Endothelial cell of umbilical vein (primary cell): Measurements from ENCODE around the gene WRAP73. TPM values are rescaled to one million over a fixed set of nuclear protein-coding genes. Genes with fewer than 3 reads are reported as not detected.

ENCODE experiments used
- BruUV-seq: library from RNA; stranded (reverse); fragments of 400-500 nt; replicated peaks from 2 replicates; lab custom pipeline; 2021; lab: Mats Ljungman, UMichigan
- CTCF ChIA-PET: fragments of 300-600, 350-600 bp; sonication (Branson Sonifier 250); formaldehyde crosslinking; loops from one replicate; lab custom pipeline; 2021; ENCODE audit warnings: antibody characterized with exemption, inconsistent platforms; lab: Charles Lee
- POLR2A ChIA-PET: fragments of 300-600, 350-600 bp; sonication (Branson Sonifier 250); formaldehyde crosslinking; loops from one replicate; lab custom pipeline; 2021; ENCODE audit warnings: antibody characterized with exemption, inconsistent platforms; lab: Charles Lee
- DNase-seq: peaks from one replicate; pipeline ENCODE4 v3.0.0-alpha.2; 2011; ENCODE audit warnings: low read depth, low spot score
- FAIRE-seq: peaks from 2 replicates; lab custom pipeline; 2011; peaks lifted over from hg19 to GRCh38; lab: Jason Lieb, UNC
- H2AFZ ChIP-seq: 2 replicates; pipeline ENCODE4 v1.6.0; 2012; ENCODE audit warnings: low read depth, low read length, control low read depth, inconsistent platforms
- H3K27ac ChIP-seq: 2 replicates; pipeline ENCODE4 v1.5.1; 2011; ENCODE audit warnings: low read depth, mild to moderate bottlenecking, control low read depth, low read length, moderate library complexity; ENCODE audit not compliant: insufficient read depth
- H3K27me3 ChIP-seq, 2 experiments: 2 replicates each; pipeline versions ENCODE4 v1.6.0 to v1.6.1; 2011; ENCODE audit warnings: low read length in 2 of 2, mixed read lengths in 1 of 2; ENCODE audit not compliant: control insufficient read depth in 2 of 2, insufficient read depth in 2 of 2
- H3K36me3 ChIP-seq, 2 experiments: 2 replicates in 1 of 2; 3 replicates in 1 of 2; pipeline ENCODE4 v1.5.1; 2011; ENCODE audit warnings: low read length in 2 of 2, mild to moderate bottlenecking in 1 of 2, moderate library complexity in 1 of 2; ENCODE audit not compliant: control insufficient read depth in 2 of 2, insufficient read depth in 2 of 2; ENCODE audit errors: extremely low read depth in 1 of 2
- H3K4me1 ChIP-seq: 3 replicates; pipeline ENCODE4 v1.5.1; 2011; ENCODE audit warnings: mild to moderate bottlenecking, low read length; ENCODE audit not compliant: control insufficient read depth, insufficient read depth; ENCODE audit errors: extremely low read depth
- H3K4me2 ChIP-seq: 2 replicates; pipeline ENCODE4 v1.6.1; 2011; ENCODE audit warnings: low read length, control low read depth, mixed read lengths; ENCODE audit not compliant: insufficient read depth
- H3K4me3 ChIP-seq, 3 experiments: fragments of 200-600 bp in 1 of 3; sonication (generic), shearing (Covaris generic) in 1 of 3; replicated peaks in 1 of 3; 2 replicates each; pipeline ENCODE4 v1.5.1; 2011 to 2016; ENCODE audit warnings: control low read depth in 3 of 3, low read length in 3 of 3, mild to moderate bottlenecking in 2 of 3, inconsistent platforms in 1 of 3, low read depth in 1 of 3, moderate library complexity in 1 of 3; ENCODE audit not compliant: insufficient read depth in 1 of 3
- H3K79me2 ChIP-seq: 2 replicates; pipeline ENCODE4 v1.6.0; 2012; ENCODE audit warnings: low read length, inconsistent platforms; ENCODE audit not compliant: control insufficient read depth, insufficient read depth
- H3K9ac ChIP-seq: replicated peaks from 2 replicates; pipeline ENCODE3; 2011; ENCODE audit warnings: low read length, control low read depth; ENCODE audit not compliant: insufficient read depth; ENCODE audit errors: extremely low read depth
- H3K9me1 ChIP-seq: replicated peaks from 3 replicates; pipeline ENCODE4 v1.6.0; 2011; ENCODE audit warnings: mild to moderate bottlenecking, low read length; ENCODE audit not compliant: control insufficient read depth, insufficient read depth; ENCODE audit errors: extremely low read depth
- H3K9me3 ChIP-seq: replicated peaks from 2 replicates; pipeline ENCODE4 v1.5.1; 2012; ENCODE audit warnings: low read length, inconsistent platforms; ENCODE audit not compliant: control insufficient read depth, insufficient read depth
- H4K20me1 ChIP-seq: replicated peaks from 2 replicates; pipeline ENCODE3; 2011; ENCODE audit warnings: mild to moderate bottlenecking, low read length; ENCODE audit not compliant: control insufficient read depth, insufficient read depth; ENCODE audit errors: extremely low read depth
- EZH2 ChIP-seq: IDR thresholded peaks from 2 replicates; pipeline ENCODE4 v1.6.1; 2012; ENCODE audit warnings: borderline replicate concordance, low read depth, mild to moderate bottlenecking, moderate library complexity, low read length, inconsistent platforms; ENCODE audit not compliant: severe bottlenecking
- FOS ChIP-seq: IDR thresholded peaks from 2 replicates; pipeline ENCODE4 v1.6.1; 2011; ENCODE audit warnings: mild to moderate bottlenecking, low read length, moderate library complexity, borderline replicate concordance; ENCODE audit not compliant: insufficient read depth
- GATA2 ChIP-seq: IDR thresholded peaks from 2 replicates; pipeline ENCODE4 v1.7.0; 2011; ENCODE audit warnings: low read depth, mild to moderate bottlenecking, moderate library complexity, mixed read lengths, low read length; ENCODE audit not compliant: insufficient read length, insufficient read depth
- JUN ChIP-seq: IDR thresholded peaks from 2 replicates; pipeline ENCODE4 v1.6.1; 2011; ENCODE audit warnings: borderline replicate concordance, low read depth; ENCODE audit not compliant: insufficient read length, insufficient read depth
- MYC ChIP-seq: IDR thresholded peaks from one replicate; pipeline ENCODE4 v1.6.1; 2011; ENCODE audit warnings: mild to moderate bottlenecking, low read depth, low read length
- POLR2A ChIP-seq: IDR thresholded peaks from 2 replicates; pipeline ENCODE4 v1.6.1; 2012; ENCODE audit warnings: low read depth, mild to moderate bottlenecking, control low read depth, low read length
- POLR2AphosphoS5 ChIP-seq: IDR thresholded peaks from 2 replicates; pipeline ENCODE4 v1.6.1; 2012; ENCODE audit warnings: low read depth, mild to moderate bottlenecking, control low read depth, low read length, moderate library complexity; ENCODE audit not compliant: insufficient read depth
- dilution Hi-C: fragments of 300-500 bp; cut with MboI; formaldehyde crosslinking; loops from one replicate; pipeline ENCODE4 v1.15.0; 2019; ENCODE audit warnings: low sequenced_read_pairs; ENCODE audit not compliant: extremely low pct_ligation_motif_present
- intact Hi-C: fragments of 100-400 bp; cut with micrococcal nuclease; formaldehyde crosslinking; loops from one replicate; pipeline ENCODE4 v1.10.0; 2022
- polyA plus RNA-seq, 4 experiments: library from polyadenylated mRNA; depleted of rRNA in 3 of 4; stranded (reverse) in 3 of 4; unstranded in 1 of 4; fragments of >200 nt; gene quantifications; 2 replicates each; pipeline versions ENCODE4 v1.2.1 to v1.2.3, GENCODE V29; 2011 to 2012; ENCODE audit warnings: missing spikeins in 1 of 4
- total RNA-seq: library from RNA; stranded (reverse); gene quantifications from 2 replicates; pipeline ENCODE4 v1.2.3, GENCODE V29; 2021
- TF ChIP-seq, protein P1 (sequence below): IDR thresholded peaks from 2 replicates; pipeline ENCODE4 v1.6.1; 2011; ENCODE audit not compliant: insufficient read depth, insufficient read length
- TF ChIP-seq, protein P2 (sequence below), 2 donors: IDR thresholded peaks; 1 replicate in 1 of 2; 2 replicates in 1 of 2; pipeline ENCODE4 v1.5.1; 2011; ENCODE audit warnings: low read length in 2 of 2, mild to moderate bottlenecking in 2 of 2, moderate library complexity in 2 of 2, control low read depth in 1 of 2, inconsistent platforms in 1 of 2, low read depth in 1 of 2; ENCODE audit not compliant: insufficient read depth in 1 of 2; ENCODE audit errors: extremely low read depth in 1 of 2

The WRAP73 gene
- total and polyA plus RNA-seq, 2 donors (not counting 3 experiments of a cell fraction or from before 2014, with no cell fraction given), result 23.0 to 50.7 TPM

DNA sequence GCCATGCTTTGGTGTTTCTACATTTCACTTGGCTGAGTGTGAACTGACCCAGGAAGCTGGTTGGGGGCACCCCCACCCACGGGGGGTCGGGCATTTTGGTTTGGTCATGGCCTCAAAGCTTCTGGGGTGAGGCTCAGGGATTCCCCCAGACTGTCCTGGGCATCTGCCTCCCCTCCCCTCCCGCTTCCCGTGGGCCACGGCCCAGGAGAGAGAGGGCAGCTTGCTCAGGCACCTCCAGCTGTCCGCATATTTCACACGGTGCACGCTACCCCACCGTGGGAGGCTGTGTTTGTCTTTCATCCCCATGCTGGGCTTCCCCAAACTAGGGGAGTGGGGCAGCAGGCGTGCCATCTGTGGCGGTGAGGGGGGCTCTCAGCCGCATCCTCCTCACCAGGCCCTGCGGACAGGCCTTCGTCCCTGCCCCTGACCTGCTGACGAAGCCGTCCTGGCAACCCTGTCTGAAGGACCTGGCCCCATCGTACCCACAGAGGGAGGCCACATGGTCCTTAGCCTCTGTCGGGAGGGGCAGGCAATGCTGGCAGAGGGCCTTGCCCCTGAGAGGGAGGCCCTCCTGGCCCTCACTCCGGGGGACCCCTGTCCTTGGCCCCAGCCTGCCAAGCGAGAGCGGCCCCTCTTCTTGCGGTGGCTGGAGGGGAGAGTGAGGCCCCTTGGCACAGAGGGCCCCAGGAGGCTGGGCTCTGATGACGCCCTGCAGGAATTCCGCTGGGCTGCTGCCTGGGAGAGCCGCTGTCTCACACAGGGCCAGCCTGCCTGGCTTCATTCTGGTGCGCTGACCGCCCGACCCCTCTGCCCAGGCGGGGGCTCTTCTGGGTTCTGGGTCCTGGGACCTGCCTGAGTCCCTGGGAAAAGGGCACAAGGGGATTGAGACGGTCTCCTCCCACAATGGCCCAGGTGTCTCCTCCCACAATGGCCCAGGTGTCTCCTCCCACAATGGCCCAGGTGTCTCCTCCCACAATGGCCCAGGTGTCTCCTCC, 24.5 kb upstream of the WRAP73 start:
- Histone ChIP-seq H3K9ac (no peak overlapping the region), H3K27ac (no peak overlapping the region), H3K4me2 (no peak overlapping the region), H3K4me3 (no peak overlapping the region), H4K20me1 (no peaks in the 10 kb centered on the region), H3K4me1 (no peaks in the 10 kb centered on the region), H2AFZ (no peak overlapping the region), H3K27me3 (no peaks in the 10 kb centered on the region), H3K79me2 (no peaks in the 10 kb centered on the region), H3K9me3 (no peaks in the 10 kb centered on the region), H3K36me3 (no peaks in the 10 kb centered on the region), H3K9me1 (no peaks in the 10 kb centered on the region)
- intact Hi-C loops (no loop called here), dilution Hi-C loops (no loop called here)
- no TSS peak for BruUV-seq
- POLR2A ChIA-PET, result no interaction called here
- CTCF ChIA-PET, result no interaction called here
- DNase-seq (no peak), FAIRE-seq (no peak)
- TF ChIP-seq EZH2 (no peak), JUN (no peak), POLR2AphosphoS5 (no peak), FOS (no peak), POLR2A (no peak), MYC (no peak), GATA2 (no peak)
- TF ChIP-seq, protein P1, sequence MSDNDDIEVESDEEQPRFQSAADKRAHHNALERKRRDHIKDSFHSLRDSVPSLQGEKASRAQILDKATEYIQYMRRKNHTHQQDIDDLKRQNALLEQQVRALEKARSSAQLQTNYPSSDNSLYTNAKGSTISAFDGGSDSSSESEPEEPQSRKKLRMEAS, result no peak
- TF ChIP-seq, protein P2, sequence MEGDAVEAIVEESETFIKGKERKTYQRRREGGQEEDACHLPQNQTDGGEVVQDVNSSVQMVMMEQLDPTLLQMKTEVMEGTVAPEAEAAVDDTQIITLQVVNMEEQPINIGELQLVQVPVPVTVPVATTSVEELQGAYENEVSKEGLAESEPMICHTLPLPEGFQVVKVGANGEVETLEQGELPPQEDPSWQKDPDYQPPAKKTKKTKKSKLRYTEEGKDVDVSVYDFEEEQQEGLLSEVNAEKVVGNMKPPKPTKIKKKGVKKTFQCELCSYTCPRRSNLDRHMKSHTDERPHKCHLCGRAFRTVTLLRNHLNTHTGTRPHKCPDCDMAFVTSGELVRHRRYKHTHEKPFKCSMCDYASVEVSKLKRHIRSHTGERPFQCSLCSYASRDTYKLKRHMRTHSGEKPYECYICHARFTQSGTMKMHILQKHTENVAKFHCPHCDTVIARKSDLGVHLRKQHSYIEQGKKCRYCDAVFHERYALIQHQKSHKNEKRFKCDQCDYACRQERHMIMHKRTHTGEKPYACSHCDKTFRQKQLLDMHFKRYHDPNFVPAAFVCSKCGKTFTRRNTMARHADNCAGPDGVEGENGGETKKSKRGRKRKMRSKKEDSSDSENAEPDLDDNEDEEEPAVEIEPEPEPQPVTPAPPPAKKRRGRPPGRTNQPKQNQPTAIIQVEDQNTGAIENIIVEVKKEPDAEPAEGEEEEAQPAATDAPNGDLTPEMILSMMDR (IDR thresholded peaks at IDR 0.05; ENCODE audit: extremely low read depth in 1 of 2, insufficient read depth in 1 of 2, low read depth in 1 of 2, low read length in 2 of 2), result no peak
